HAP-1 (cell line): Measurements from ENCODE around the gene CFAP300.
A peak's percentile ranks its signal among the peaks of the same experiment; 100 is the strongest.

Experiments
- DNase-seq, 2 experiments: peaks; one replicate each; pipeline ENCODE4 v3.0.0-alpha.2; 2016 to 2020; ENCODE audit warnings: low spot score in 2 of 2
- H3K27me3 ChIP-seq: fragments of 250-450 bp; sonication (Bioruptor Pico); 2 replicates; pipeline ENCODE4 v1.5.1; 2020; ENCODE audit warnings: low read depth, mild to moderate bottlenecking, moderate library complexity
- H3K36me3 ChIP-seq: fragments of 250-450 bp; sonication (Bioruptor Pico); replicated peaks from 2 replicates; pipeline ENCODE4 v1.5.1; 2020; ENCODE audit warnings: mild to moderate bottlenecking
- H3K4me1 ChIP-seq: fragments of 250-450 bp; sonication (Bioruptor Pico); 2 replicates; pipeline ENCODE4 v1.5.1; 2020; ENCODE audit warnings: mild to moderate bottlenecking
- H3K4me3 ChIP-seq: fragments of 250-450 bp; sonication (Bioruptor Pico); 2 replicates; pipeline ENCODE4 v1.5.1; 2020; ENCODE audit warnings: mild to moderate bottlenecking, moderate library complexity
- H3K9me3 ChIP-seq: fragments of 250-450 bp; sonication (Bioruptor Pico); 2 replicates; pipeline ENCODE4 v1.5.1; 2020; ENCODE audit warnings: mild to moderate bottlenecking, moderate library complexity
- in situ Hi-C: fragments of 300-500 bp; cut with MboI; formaldehyde crosslinking; loops from 3 replicates; pipeline ENCODE4 v1.14.3; 2020; ENCODE audit warnings: low sequenced_read_pairs, inconsistent platforms, mixed read lengths

The CFAP300 gene

GRCh38 chr11:102099755-102100154 is 52.5 kb downstream of the CFAP300 start:
- H3K27me3 ChIP-seq, result no peaks in the 10 kb centered on the region
- H3K9me3 ChIP-seq, result no peaks in the 10 kb centered on the region
- H3K4me3 ChIP-seq, result no peak overlapping the region
- H3K36me3 ChIP-seq, result no peaks in the 10 kb centered on the region
- H3K4me1 ChIP-seq, result no peaks in the 10 kb centered on the region
- in situ Hi-C loops, result no loop called here
- DNase-seq, result no peak

- in situ Hi-C loops, result no loop called here
- H3K4me3 ChIP-seq, result no peak overlapping the region
Observed at GRCh38 chr11:102108734-102109440, 61.6 kb downstream of the CFAP300 start.

GRCh38 chr11:102109896-102110760 is 62.9 kb downstream of the CFAP300 start, which contains the start of gene YAP1:
Gene YAP1, plus strand, starts transcription at chr11:102110447. Its CDS starts 402 bp downstream, at chr11:102110849.
- in situ Hi-C loops, result no loop called here
- no peaks in the 10 kb centered on the region for H3K36me3 ChIP-seq
- peak; percentile 91 to 93 for DNase-seq
- H3K9me3 ChIP-seq, result no peaks in the 10 kb centered on the region
- H3K4me3 ChIP-seq, result peak within 1 kb of the TSS; percentile 80
- H3K4me1 ChIP-seq, result peaks cover 26% of the 10 kb centered on the region
- H3K27me3 ChIP-seq, result no peaks in the 10 kb centered on the region

More at GRCh38 chr11:102108734-102109440, 61.6 kb downstream of the CFAP300 start:
- Histone ChIP-seq H3K9me3 (no peaks in the 10 kb centered on the region), H3K27me3 (no peaks in the 10 kb centered on the region), H3K36me3 (no peaks in the 10 kb centered on the region), H3K4me1 (peaks cover 14% of the 10 kb centered on the region)
- DNase-seq, result no peak

GRCh38 chr11:102110761-102111010 is 63.4 kb downstream of the CFAP300 start:
- no peaks in the 10 kb centered on the region for H3K36me3 ChIP-seq
- peaks cover 30% of the 10 kb centered on the region for H3K4me1 ChIP-seq
- no peaks in the 10 kb centered on the region for H3K27me3 ChIP-seq
- no peaks in the 10 kb centered on the region for H3K9me3 ChIP-seq
- in situ Hi-C loops, result no loop called here
- no peak for DNase-seq
- peak overlapping the region; percentile 80 for H3K4me3 ChIP-seq

GRCh38 chr11:102111011-102111786 is 64.0 kb downstream of the CFAP300 start:
- DNase-seq, result peak; percentile 85 to 95
- H3K9me3 ChIP-seq, result no peaks in the 10 kb centered on the region
- H3K4me1 ChIP-seq, result peaks cover 35% of the 10 kb centered on the region
- H3K27me3 ChIP-seq, result no peaks in the 10 kb centered on the region
- in situ Hi-C loops, result no loop called here
- no peaks in the 10 kb centered on the region; the same call in 1 of the 2 replicates for H3K36me3 ChIP-seq
- H3K4me3 ChIP-seq, result peak overlapping the region; percentile 80

- peak in 1 of 2 experiments; percentile 64 for DNase-seq
- Histone ChIP-seq H3K4me1 (peaks cover 42% of the 10 kb centered on the region), H3K4me3 (peak overlapping the region; percentile 80), H3K9me3 (no peaks in the 10 kb centered on the region), H3K27me3 (no peaks in the 10 kb centered on the region), H3K36me3 (no peaks in the 10 kb centered on the region; the same call in 1 of the 2 replicates)
- in situ Hi-C loops, result no loop called here
Observed at GRCh38 chr11:102111787-102112508, 64.7 kb downstream of the CFAP300 start.

GRCh38 chr11:102112509-102112821 is 65.2 kb downstream of the CFAP300 start:
- peaks cover 42% of the 10 kb centered on the region for H3K4me1 ChIP-seq
- DNase-seq, result peak in 1 of 2 experiments; percentile 8
- no peaks in the 10 kb centered on the region for H3K27me3 ChIP-seq
- in situ Hi-C loops, result no loop called here
- peak overlapping the region; percentile 80 for H3K4me3 ChIP-seq
- H3K36me3 ChIP-seq, result no peaks in the 10 kb centered on the region; the same call in 1 of the 2 replicates
- no peaks in the 10 kb centered on the region for H3K9me3 ChIP-seq

GRCh38 chr11:102114032-102114431 is 66.8 kb downstream of the CFAP300 start:
- H3K36me3 ChIP-seq, result peaks cover 3% of the 10 kb centered on the region; the same call in 1 of the 2 replicates
- H3K4me1 ChIP-seq, result peaks cover 46% of the 10 kb centered on the region
- DNase-seq, result peak in 1 of 2 experiments; percentile 17
- no peak overlapping the region for H3K4me3 ChIP-seq
- no peaks in the 10 kb centered on the region for H3K9me3 ChIP-seq
- in situ Hi-C loops, result no loop called here
- no peaks in the 10 kb centered on the region for H3K27me3 ChIP-seq

- H3K36me3 ChIP-seq, result peaks cover 3% of the 10 kb centered on the region; the same call in 1 of the 2 replicates
- DNase-seq, result peak; percentile 30 to 86
- no peaks in the 10 kb centered on the region for H3K9me3 ChIP-seq
- no peaks in the 10 kb centered on the region for H3K27me3 ChIP-seq
- in situ Hi-C loops, result no loop called here
- peaks cover 61% of the 10 kb centered on the region for H3K4me1 ChIP-seq
- H3K4me3 ChIP-seq, result no peak overlapping the region
Observed at GRCh38 chr11:102115557-102115956, 68.3 kb downstream of the CFAP300 start.

- Histone ChIP-seq H3K4me1 (peaks cover 65% of the 10 kb centered on the region), H3K36me3 (peaks cover 3% of the 10 kb centered on the region; the same call in 1 of the 2 replicates), H3K9me3 (no peaks in the 10 kb centered on the region), H3K27me3 (no peaks in the 10 kb centered on the region), H3K4me3 (no peak overlapping the region)
- in situ Hi-C loops, result no loop called here
- DNase-seq, result no peak
Observed at GRCh38 chr11:102116453-102117205, 69.4 kb downstream of the CFAP300 start.

GRCh38 chr11:102117472-102118113 is 70.4 kb downstream of the CFAP300 start:
- Histone ChIP-seq H3K4me1 (peaks cover 65% of the 10 kb centered on the region), H3K9me3 (no peaks in the 10 kb centered on the region), H3K36me3 (peaks cover 3% of the 10 kb centered on the region; the same call in 1 of the 2 replicates), H3K27me3 (no peaks in the 10 kb centered on the region), H3K4me3 (no peak overlapping the region)
- in situ Hi-C loops, result no loop called here
- no peak for DNase-seq

- Histone ChIP-seq H3K36me3 (peaks cover 7% of the 10 kb centered on the region), H3K9me3 (peaks cover 3% of the 10 kb centered on the region; the same call in 1 of the 2 replicates), H3K27me3 (no peaks in the 10 kb centered on the region), H3K4me3 (no peak overlapping the region), H3K4me1 (peaks cover 51% of the 10 kb centered on the region)
- in situ Hi-C loops, result no loop called here
- no peak for DNase-seq
Observed at GRCh38 chr11:102118937-102119336, 71.7 kb downstream of the CFAP300 start.
